ENCODE data around the gene CCNJL.

CCNJL gene

DNA sequence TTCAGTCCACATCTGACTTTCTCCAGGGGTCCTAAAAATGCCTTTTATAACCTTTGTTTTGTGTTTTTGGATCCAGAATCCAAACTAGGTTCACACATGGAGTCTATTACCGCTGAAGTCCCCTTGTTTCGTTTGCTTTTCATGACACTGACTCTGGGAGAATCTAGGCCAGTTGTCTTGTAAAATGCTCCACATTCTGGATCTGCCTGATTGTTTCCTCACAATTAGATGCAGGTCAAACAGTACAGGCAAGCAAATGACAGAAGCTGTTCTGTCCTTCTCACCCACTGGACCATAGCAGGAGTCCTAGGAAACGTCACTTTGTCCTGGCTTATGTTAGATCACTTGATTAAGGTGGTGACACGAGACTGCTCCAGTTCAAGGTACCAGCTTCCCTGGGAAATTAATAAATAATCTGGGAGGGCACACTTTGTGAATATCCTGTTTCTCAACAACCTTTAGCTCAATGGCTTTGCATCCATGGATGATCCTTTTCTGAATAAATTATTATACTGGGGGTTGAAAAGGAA lies 49.0 kb downstream of the CCNJL start:
- H3K27ac ChIP-seq (ENCODE audit: low read depth, low read length), result no peak overlapping the region
- no peaks in the 10 kb centered on the region for H3K36me3 ChIP-seq (ENCODE audit: control insufficient read depth, insufficient read depth, low read length)
- H3K4me1 ChIP-seq (ENCODE audit: control insufficient read depth, insufficient read depth, low read length), result no peaks in the 10 kb centered on the region
- H3K27me3 ChIP-seq (ENCODE audit: control insufficient read depth, insufficient read depth, low read length), result no peaks in the 10 kb centered on the region
- H3K9ac ChIP-seq (ENCODE audit: low read length), result no peak overlapping the region
- H3K4me3 ChIP-seq (ENCODE audit: low read length), result no peak overlapping the region

DNA sequence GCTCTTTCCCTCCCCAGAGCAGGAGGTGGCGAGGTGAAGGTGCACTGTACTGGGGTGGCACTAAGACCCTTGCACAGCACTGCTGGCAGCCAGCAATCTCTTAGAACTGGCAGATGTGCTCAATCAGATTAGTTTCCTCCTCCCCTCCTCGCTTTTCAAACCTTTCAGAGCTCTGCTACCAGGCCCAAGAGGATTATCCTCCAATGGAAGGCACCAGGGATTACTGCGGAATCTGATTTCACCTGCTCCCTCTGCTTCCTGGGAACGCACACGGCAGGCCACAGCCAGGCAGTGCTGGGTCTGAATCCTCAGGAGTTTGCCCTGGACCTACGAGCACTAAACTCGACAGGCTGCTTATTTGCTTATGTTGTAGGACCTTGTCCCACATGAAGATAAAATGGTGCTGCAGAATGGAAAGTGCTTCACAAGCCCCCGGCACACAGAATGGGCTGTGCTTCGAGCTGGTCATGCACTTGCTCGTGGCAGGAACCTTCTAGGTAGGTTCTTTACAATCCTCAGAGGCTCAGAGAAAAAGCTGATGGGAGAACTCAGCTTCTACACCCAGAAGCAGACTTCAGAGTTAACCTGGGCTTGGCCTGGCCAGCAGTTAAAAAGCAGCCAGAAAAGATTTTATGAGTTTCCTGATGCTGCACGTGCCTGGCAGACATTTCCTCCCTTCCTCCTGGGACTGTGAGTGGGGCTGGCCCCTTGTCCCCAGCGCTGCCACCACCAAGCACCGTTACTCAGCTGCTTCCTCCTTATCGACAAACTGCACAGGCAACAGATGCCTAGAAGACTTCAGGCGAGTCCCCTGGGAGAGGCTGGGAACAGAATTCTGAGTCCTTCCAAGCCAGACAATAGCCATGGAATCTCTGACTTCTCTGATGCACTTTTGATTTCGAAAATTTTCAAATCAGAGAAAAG lies 50.0 kb downstream of the CCNJL start:
- no peak overlapping the region for H3K9ac ChIP-seq (ENCODE audit: low read length)
- H3K36me3 ChIP-seq (ENCODE audit: control insufficient read depth, insufficient read depth, low read length), result no peaks in the 10 kb centered on the region
- no peaks in the 10 kb centered on the region for H3K4me1 ChIP-seq (ENCODE audit: control insufficient read depth, insufficient read depth, low read length)
- no peak overlapping the region for H3K4me3 ChIP-seq (ENCODE audit: low read length)
- H3K27me3 ChIP-seq (ENCODE audit: control insufficient read depth, insufficient read depth, low read length), result no peaks in the 10 kb centered on the region
- no peak overlapping the region for H3K27ac ChIP-seq (ENCODE audit: low read depth, low read length)

DNA sequence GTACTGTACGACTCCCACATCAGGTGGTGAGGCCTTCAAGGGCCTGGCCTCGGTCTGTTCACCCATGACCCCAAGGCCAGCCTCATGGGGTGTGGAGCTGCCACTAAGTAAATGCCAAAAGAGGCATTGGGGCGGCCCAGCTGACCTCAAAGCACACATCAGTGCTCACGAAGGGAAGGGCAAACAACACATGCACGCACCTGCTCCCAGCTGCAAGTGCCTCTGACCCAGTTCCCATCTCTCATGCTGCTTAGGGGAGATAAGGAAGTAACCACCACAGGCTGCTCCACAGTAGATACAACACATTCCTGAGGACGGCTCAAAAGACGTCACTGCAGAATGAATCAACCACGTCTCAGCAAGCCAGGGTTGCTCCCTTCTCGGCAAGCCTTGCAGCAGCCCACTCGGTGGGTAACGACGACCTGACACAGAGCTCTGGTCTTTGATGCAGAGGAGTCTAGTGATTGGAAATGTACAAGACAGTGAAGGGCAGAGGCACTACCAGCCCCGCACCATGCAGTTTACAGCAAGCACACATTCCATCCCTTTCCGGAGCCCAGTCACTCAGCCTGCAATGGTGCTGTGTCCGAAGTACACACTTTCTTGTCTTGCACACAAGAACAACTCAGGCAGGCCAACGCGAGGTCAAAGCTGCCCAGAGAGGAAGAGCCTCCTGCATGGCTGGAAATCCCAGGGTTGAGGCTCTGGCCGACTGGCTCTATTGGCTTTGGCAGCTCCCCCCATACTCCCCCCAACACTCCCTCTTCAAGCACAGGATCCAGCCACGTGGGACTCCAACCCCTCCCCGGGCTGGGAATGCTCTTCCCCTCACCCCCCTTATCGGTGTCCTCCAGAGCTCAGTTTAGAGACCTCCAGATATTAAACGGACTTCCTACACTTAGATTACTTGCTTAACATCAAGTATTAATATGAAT lies 51.2 kb downstream of the CCNJL start:
- no peaks in the 10 kb centered on the region for H3K4me1 ChIP-seq (ENCODE audit: control insufficient read depth, insufficient read depth, low read length)
- H3K36me3 ChIP-seq (ENCODE audit: control insufficient read depth, insufficient read depth, low read length), result no peaks in the 10 kb centered on the region
- no peaks in the 10 kb centered on the region for H3K27me3 ChIP-seq (ENCODE audit: control insufficient read depth, insufficient read depth, low read length)
- H3K4me3 ChIP-seq (ENCODE audit: low read length), result no peak overlapping the region
- no peak overlapping the region for H3K9ac ChIP-seq (ENCODE audit: low read length)
- H3K27ac ChIP-seq (ENCODE audit: low read depth, low read length), result no peak overlapping the region

DNA sequence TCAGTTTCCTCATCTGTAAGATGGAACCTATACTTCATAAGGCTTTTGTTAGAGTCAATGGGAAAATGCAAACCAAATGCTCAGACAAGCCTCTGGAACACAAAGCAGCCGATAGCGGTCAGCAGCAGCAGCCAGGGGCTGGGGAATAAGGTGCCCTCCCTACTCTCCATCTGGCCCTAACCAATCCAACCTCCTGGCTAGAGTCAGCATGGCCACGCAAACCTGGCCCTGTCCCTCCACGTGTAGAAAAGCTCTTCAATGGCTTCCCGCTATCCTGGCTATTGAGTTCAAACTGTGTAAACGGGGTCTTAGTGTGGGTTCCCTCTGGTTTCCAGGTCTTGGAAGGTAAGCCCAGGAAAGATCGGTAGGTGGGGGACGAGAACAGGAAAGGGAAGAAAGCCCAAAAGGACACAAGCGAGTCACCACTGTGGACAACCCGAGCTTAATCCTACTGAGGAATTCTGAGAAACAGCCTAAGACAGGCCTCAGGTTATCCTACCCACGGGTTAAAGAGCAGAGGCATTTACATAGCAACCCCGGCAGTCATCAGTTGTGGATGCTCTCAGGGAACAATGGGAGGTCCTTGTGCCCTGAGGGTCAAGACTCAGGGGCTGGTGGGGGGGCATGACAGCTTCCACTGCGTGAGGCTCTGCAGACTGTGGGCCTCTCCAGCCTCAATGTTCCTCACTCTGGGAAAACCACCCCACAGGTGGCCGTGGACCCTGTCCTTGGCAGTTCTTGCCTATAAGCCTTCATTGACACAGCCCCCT lies 52.2 kb downstream of the CCNJL start:
- H3K27me3 ChIP-seq (ENCODE audit: control insufficient read depth, insufficient read depth, low read length), result no peaks in the 10 kb centered on the region
- H3K27ac ChIP-seq (ENCODE audit: low read depth, low read length), result no peak overlapping the region
- no peak overlapping the region for H3K4me3 ChIP-seq (ENCODE audit: low read length)
- no peaks in the 10 kb centered on the region for H3K36me3 ChIP-seq (ENCODE audit: control insufficient read depth, insufficient read depth, low read length)
- no peaks in the 10 kb centered on the region for H3K4me1 ChIP-seq (ENCODE audit: control insufficient read depth, insufficient read depth, low read length)
- no peak overlapping the region for H3K9ac ChIP-seq (ENCODE audit: low read length)

DNA sequence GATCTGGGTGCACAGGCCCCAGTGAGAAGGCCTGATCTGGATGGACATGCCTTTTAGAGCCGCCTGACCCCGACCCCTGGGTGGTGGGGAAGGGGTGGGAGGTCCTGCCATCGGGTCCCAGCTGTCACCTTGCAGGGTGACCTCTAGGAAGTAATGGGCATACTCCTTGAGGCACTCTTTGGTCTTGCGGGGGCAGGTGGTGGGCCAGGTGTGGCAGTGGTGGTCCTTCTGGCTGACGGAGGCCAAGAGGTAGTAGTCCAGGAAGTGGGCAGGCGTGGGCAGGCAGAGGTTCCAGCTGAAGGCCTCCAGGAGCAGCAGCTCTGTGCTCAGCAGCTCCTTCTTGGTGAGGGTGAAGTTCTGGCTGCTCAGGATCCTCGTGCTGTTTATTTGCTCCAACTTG lies 53.0 kb downstream of the CCNJL start:
- H3K27me3 ChIP-seq (ENCODE audit: control insufficient read depth, insufficient read depth, low read length), result no peaks in the 10 kb centered on the region
- no peak overlapping the region for H3K27ac ChIP-seq (ENCODE audit: low read depth, low read length)
- no peaks in the 10 kb centered on the region for H3K4me1 ChIP-seq (ENCODE audit: control insufficient read depth, insufficient read depth, low read length)
- H3K4me3 ChIP-seq (ENCODE audit: low read length), result no peak overlapping the region
- no peaks in the 10 kb centered on the region for H3K36me3 ChIP-seq (ENCODE audit: control insufficient read depth, insufficient read depth, low read length)
- no peak overlapping the region for H3K9ac ChIP-seq (ENCODE audit: low read length)

DNA sequence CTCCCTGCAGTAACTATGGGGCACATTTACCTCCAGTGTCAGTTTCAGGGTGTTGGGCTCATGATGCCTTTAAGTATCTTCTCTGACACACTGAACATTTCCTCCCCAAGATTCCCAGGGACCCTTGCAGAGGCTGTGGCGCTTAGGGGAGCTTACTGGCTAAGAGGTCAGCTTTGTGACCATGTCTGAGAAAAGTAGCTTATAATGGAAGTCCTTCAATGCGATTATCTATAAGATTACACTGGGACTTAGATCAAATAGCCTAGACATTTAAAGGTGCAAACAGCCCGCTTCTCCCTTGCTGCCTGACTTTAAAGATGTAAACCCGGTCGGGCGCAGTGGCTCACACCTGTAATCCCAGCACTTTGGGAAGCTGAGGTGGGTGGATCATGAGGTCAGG lies 57.7 kb downstream of the CCNJL start:
- Histone ChIP-seq H3K4me1 (ENCODE audit: control insufficient read depth, insufficient read depth, low read length) (no peaks in the 10 kb centered on the region), H3K4me3 (ENCODE audit: low read length) (no peak overlapping the region), H3K27me3 (ENCODE audit: control insufficient read depth, insufficient read depth, low read length) (no peaks in the 10 kb centered on the region), H3K36me3 (ENCODE audit: control insufficient read depth, insufficient read depth, low read length) (no peaks in the 10 kb centered on the region), H3K9ac (ENCODE audit: low read length) (no peak overlapping the region), H3K27ac (ENCODE audit: low read depth, low read length) (no peak overlapping the region)

DNA sequence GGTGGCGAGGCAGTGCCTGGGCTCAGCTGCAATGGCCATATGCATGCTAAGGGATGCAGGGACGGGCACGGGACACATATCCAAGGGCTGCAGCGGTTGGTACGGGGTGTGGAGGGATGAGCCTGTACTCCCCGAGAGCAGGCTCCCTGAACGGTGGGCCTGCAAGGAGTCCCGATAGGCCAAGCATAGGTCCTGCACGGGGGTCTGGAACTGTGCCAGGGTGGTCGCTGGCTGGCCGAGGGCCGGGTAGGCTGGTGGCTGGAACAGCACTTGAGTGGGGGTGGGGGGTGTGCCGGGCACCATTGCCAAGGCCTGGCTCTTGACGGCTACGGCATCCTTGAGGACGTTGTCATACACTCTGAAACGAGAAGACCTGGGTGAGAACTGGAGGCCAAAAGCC lies 58.9 kb downstream of the CCNJL start:
- no peak overlapping the region for H3K27ac ChIP-seq (ENCODE audit: low read depth, low read length)
- no peaks in the 10 kb centered on the region for H3K27me3 ChIP-seq (ENCODE audit: control insufficient read depth, insufficient read depth, low read length)
- H3K4me3 ChIP-seq (ENCODE audit: low read length), result no peak overlapping the region
- H3K36me3 ChIP-seq (ENCODE audit: control insufficient read depth, insufficient read depth, low read length), result no peaks in the 10 kb centered on the region
- H3K4me1 ChIP-seq (ENCODE audit: control insufficient read depth, insufficient read depth, low read length), result no peaks in the 10 kb centered on the region
- no peak overlapping the region for H3K9ac ChIP-seq (ENCODE audit: low read length)

DNA sequence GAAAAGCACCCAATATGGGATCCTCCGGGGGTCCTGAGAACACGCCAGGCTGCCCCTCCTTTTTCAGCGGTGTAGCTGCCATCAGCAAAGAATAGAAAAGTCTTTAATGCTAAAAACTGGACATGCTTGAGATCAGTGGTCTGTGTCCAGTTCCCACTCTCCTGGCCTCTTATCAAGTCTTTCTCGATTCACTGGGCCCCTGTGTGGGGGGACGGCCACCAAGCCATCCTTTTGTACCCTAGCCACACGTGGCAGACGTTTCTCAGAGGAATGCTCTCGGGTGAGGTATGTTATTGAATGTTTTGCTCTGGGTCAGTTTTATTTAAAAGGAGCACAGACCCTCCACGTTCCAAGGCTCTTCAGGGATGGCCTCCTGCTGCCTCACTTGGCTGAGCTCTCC lies 59.4 kb downstream of the CCNJL start:
- no peaks in the 10 kb centered on the region for H3K27me3 ChIP-seq (ENCODE audit: control insufficient read depth, insufficient read depth, low read length)
- H3K9ac ChIP-seq (ENCODE audit: low read length), result no peak overlapping the region
- no peaks in the 10 kb centered on the region for H3K4me1 ChIP-seq (ENCODE audit: control insufficient read depth, insufficient read depth, low read length)
- no peak overlapping the region for H3K4me3 ChIP-seq (ENCODE audit: low read length)
- no peak overlapping the region for H3K27ac ChIP-seq (ENCODE audit: low read depth, low read length)
- H3K36me3 ChIP-seq (ENCODE audit: control insufficient read depth, insufficient read depth, low read length), result no peaks in the 10 kb centered on the region

DNA sequence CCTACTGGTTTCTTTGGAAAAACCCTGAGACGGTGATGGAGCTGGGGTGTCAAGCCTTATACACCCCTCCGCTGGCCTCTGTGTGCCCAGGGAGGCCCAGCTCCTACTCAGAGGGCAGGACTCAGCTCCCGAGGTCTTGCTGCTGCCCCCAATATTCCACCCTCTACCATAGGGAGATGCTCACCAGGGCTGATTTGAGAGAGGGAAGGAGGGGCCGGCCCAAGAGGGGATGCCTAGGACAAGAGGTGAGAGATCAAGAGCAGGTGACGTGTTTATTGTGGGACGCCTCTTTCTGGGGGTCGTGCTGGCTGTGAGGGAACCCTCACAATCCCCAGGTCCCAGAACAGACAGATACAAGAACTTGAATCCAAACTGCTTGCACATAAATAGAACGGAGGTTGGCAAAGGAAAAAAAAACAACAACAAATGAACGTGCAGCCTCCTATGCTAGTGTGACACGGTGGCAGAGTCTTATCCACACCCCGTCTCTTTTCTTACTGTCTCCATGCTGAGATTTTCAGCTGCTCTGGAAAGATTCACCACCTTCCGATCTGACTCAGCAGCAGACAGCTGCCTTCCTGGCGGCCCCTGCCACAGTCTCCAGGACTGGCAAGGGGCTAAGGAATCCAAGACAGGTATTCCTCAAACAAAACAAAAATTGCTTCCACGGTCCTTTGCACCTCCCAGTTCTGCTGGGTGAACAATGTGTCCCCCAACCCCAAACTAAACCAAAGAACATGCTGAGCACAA lies 60.8 kb downstream of the CCNJL start:
- H3K27ac ChIP-seq (ENCODE audit: low read depth, low read length), result no peak overlapping the region
- no peak overlapping the region for H3K4me3 ChIP-seq (ENCODE audit: low read length)

DNA sequence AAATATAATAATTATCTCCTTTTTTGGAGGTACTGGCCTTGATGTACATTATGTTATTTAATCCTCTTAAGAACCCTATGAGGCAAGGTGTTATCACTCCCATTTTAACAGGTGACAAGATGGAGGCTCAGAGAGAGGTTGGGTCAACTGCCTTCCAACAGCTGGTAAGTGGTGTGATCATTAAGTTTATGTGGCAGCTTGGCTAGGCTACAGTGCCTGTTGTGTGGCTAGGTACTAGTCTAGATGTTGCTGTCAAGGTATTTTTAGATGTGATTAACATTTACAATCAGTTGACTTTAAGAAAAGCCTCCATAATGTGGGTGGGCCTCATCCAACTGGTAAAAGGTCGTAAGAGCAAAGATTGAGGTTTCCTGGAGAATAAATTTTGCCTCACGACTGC lies 61.5 kb downstream of the CCNJL start:
- no peak overlapping the region for H3K27ac ChIP-seq (ENCODE audit: low read depth, low read length)
- H3K4me3 ChIP-seq (ENCODE audit: low read length), result no peak overlapping the region
- no peak overlapping the region for H3K9ac ChIP-seq (ENCODE audit: low read length)
- no peaks in the 10 kb centered on the region for H3K36me3 ChIP-seq (ENCODE audit: control insufficient read depth, insufficient read depth, low read length)
- no peaks in the 10 kb centered on the region for H3K27me3 ChIP-seq (ENCODE audit: control insufficient read depth, insufficient read depth, low read length)
- H3K4me1 ChIP-seq (ENCODE audit: control insufficient read depth, insufficient read depth, low read length), result no peaks in the 10 kb centered on the region

More for the DNA sequence above, 60.8 kb downstream of the CCNJL start:
- Histone ChIP-seq H3K36me3 (ENCODE audit: control insufficient read depth, insufficient read depth, low read length) (no peaks in the 10 kb centered on the region), H3K9ac (ENCODE audit: low read length) (no peak overlapping the region), H3K4me1 (ENCODE audit: control insufficient read depth, insufficient read depth, low read length) (no peaks in the 10 kb centered on the region), H3K27me3 (ENCODE audit: control insufficient read depth, insufficient read depth, low read length) (no peaks in the 10 kb centered on the region)

DNA sequence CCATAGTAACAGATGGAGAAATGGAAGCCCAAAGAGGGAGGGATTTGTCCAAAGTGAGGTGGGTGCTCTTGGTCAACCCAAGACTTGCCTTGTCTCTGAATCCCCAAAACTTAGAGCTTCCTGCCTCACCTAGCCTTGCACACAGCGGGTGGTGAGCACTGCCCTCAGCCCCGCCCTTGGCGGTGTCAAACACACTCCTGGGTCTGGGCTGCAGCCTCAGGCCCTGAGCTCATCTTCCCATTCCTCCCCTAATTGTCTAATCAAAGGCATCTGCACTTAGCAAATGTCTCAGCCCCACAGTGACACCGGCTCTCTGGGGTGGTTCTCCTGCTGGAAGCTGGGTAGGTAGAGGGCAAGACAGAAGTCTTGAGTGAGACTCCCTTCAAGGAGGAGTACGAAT lies 62.1 kb downstream of the CCNJL start:
- Histone ChIP-seq H3K9ac (ENCODE audit: low read length) (no peak overlapping the region), H3K4me3 (ENCODE audit: low read length) (no peak overlapping the region), H3K27ac (ENCODE audit: low read depth, low read length) (no peak overlapping the region), H3K4me1 (ENCODE audit: control insufficient read depth, insufficient read depth, low read length) (no peaks in the 10 kb centered on the region), H3K36me3 (ENCODE audit: control insufficient read depth, insufficient read depth, low read length) (no peaks in the 10 kb centered on the region), H3K27me3 (ENCODE audit: control insufficient read depth, insufficient read depth, low read length) (no peaks in the 10 kb centered on the region)
